Thoracic aorta (tissue), 2 donors: Measurements from ENCODE around the gene ABL2. TPM values are rescaled to one million over a fixed set of nuclear protein-coding genes. Genes with fewer than 3 reads are reported as not detected.

Experiments used
- ATAC-seq: fragments of 150-250 bp; one replicate; pipeline ENCODE4 v1.8.0; 2017; ENCODE audit warnings: low read depth; ENCODE audit not compliant: insufficient number of reproducible peaks, low FRiP score
- DNase-seq: peaks from one replicate; pipeline ENCODE4 v3.0.0-alpha.2; 2020; ENCODE audit warnings: low spot score
- H3K27ac ChIP-seq, 2 donors: fragments of 200-600 bp; sonication (generic); 1 replicate in 1 of 2; 2 replicates in 1 of 2; pipeline ENCODE4 v1.5.1; 2016; ENCODE audit warnings: mild to moderate bottlenecking in 2 of 2, moderate library complexity in 2 of 2
- H3K27me3 ChIP-seq: fragments of 200-600 bp; sonication (generic); replicated peaks from 2 replicates; pipeline ENCODE4 v1.6.0; 2016; ENCODE audit warnings: mild to moderate bottlenecking; ENCODE audit not compliant: insufficient read depth
- H3K36me3 ChIP-seq: fragments of 200-600 bp; sonication (generic); one replicate; pipeline ENCODE4 v1.5.1; 2016
- H3K4me1 ChIP-seq, 2 donors: fragments of 200-600 bp; sonication (generic); 1 replicate in 1 of 2; 2 replicates in 1 of 2; pipeline versions ENCODE4 v1.5.1 to v1.6.0; 2016; ENCODE audit warnings: low read depth in 2 of 2, mild to moderate bottlenecking in 1 of 2; ENCODE audit not compliant: control insufficient read depth in 1 of 2
- H3K4me3 ChIP-seq: fragments of 200-600 bp; sonication (generic); 2 replicates; pipeline ENCODE4 v1.5.1; 2016; ENCODE audit warnings: mild to moderate bottlenecking
- H3K9me3 ChIP-seq: fragments of 200-600 bp; sonication (generic); 2 replicates; pipeline ENCODE4 v1.5.1; 2016
- CTCF ChIP-seq: fragments of 200-600 bp; sonication (generic); IDR thresholded peaks from one replicate; pipeline ENCODE4 v1.5.1; 2019; ENCODE audit warnings: antibody characterized with exemption
- total RNA-seq, 2 donors: library from RNA; depleted of rRNA; stranded (reverse); fragments of >200 nt; gene quantifications; one replicate each; pipeline versions ENCODE4 v1.1.0 to v1.2.3, GENCODE V29; 2016

ABL2 gene
- total RNA-seq, 2 donors from 2014 or later = 23.6 to 62.4 TPM

- no peak for TF ChIP-seq CTCF
- H3K36me3 ChIP-seq = no peaks in the 10 kb centered on the region
- no peaks in the 10 kb centered on the region for H3K9me3 ChIP-seq
- no peak overlapping the region for H3K4me3 ChIP-seq
- DNase-seq (no peak), ATAC-seq (no peak)
- H3K4me1 ChIP-seq = no peaks in the 10 kb centered on the region
- H3K27me3 ChIP-seq = no peaks in the 10 kb centered on the region
- no peak overlapping the region for H3K27ac ChIP-seq
Observed at GRCh38 chr1:179263121-179263520, 33.6 kb upstream of the ABL2 start.

GRCh38 chr1:179262183-179262582 lies 32.7 kb upstream of the ABL2 start:
- Histone ChIP-seq H3K9me3 (no peaks in the 10 kb centered on the region), H3K4me1 (no peaks in the 10 kb centered on the region), H3K27me3 (no peaks in the 10 kb centered on the region), H3K36me3 (no peaks in the 10 kb centered on the region), H3K4me3 (no peak overlapping the region), H3K27ac (no peak overlapping the region)
- DNase-seq (no peak), ATAC-seq (no peak)
- TF ChIP-seq CTCF = no peak

- no peak overlapping the region for H3K4me3 ChIP-seq
- ATAC-seq = no peak
- no peaks in the 10 kb centered on the region for H3K36me3 ChIP-seq
- no peak for DNase-seq
- H3K27ac ChIP-seq = no peak overlapping the region
- H3K27me3 ChIP-seq = no peaks in the 10 kb centered on the region
- no peak for TF ChIP-seq CTCF
- no peaks in the 10 kb centered on the region for H3K4me1 ChIP-seq
- no peaks in the 10 kb centered on the region for H3K9me3 ChIP-seq
Observed at GRCh38 chr1:179253286-179253972, 24.0 kb upstream of the ABL2 start.

GRCh38 chr1:179252606-179253005 lies 23.1 kb upstream of the ABL2 start:
- Histone ChIP-seq H3K36me3 (no peaks in the 10 kb centered on the region), H3K9me3 (no peaks in the 10 kb centered on the region), H3K4me1 (no peaks in the 10 kb centered on the region), H3K27ac (no peak overlapping the region), H3K27me3 (no peaks in the 10 kb centered on the region), H3K4me3 (no peak overlapping the region)
- ATAC-seq = no peak
- no peak for DNase-seq
- TF ChIP-seq CTCF = no peak

- Histone ChIP-seq H3K9me3 (no peaks in the 10 kb centered on the region), H3K4me3 (no peak overlapping the region), H3K4me1 (no peaks in the 10 kb centered on the region), H3K36me3 (no peaks in the 10 kb centered on the region), H3K27me3 (no peaks in the 10 kb centered on the region), H3K27ac (no peak overlapping the region)
- DNase-seq (no peak), ATAC-seq (no peak)
- no peak for TF ChIP-seq CTCF
Observed at GRCh38 chr1:179251675-179252074, 22.2 kb upstream of the ABL2 start.
